Activated CD4-positive, alpha-beta T cell treated with anti-CD3 and anti-CD28 coated beads, Interleukin-2, amount 10 ng/mL, durations not matched to agents 7 days and 5 days (primary cell): Measurements from ENCODE around the gene TRAF3. TPM values are rescaled to one million over a fixed set of nuclear protein-coding genes. Genes with fewer than 3 reads are reported as not detected.

Experiments used
- CTCF ChIA-PET: fragments of 350-600 bp; sonication (Branson Sonifier 250); formaldehyde crosslinking; loops from one replicate; lab custom pipeline; 2021; ENCODE audit warnings: antibody characterized with exemption; lab: Charles Lee
- POLR2A ChIA-PET: fragments of 350-600 bp; sonication (Branson Sonifier 250); formaldehyde crosslinking; loops from one replicate; lab custom pipeline; 2021; ENCODE audit warnings: antibody characterized with exemption; lab: Charles Lee
- DNase-seq: peaks from one replicate; pipeline ENCODE4 v3.0.0-alpha.2; 2020
- H3K27ac Mint-ChIP-seq: one replicate; pipeline ENCODE4 v1.8.0; 2021; ENCODE audit warnings: mild to moderate bottlenecking, moderate library complexity, mixed read lengths
- H3K27me3 Mint-ChIP-seq: one replicate; pipeline ENCODE4 v1.8.0; 2021; ENCODE audit warnings: mixed read lengths
- H3K36me3 Mint-ChIP-seq: one replicate; pipeline ENCODE4 v1.8.0; 2021; ENCODE audit warnings: low read depth, mixed read lengths
- H3K4me1 Mint-ChIP-seq: one replicate; pipeline ENCODE4 v1.8.0; 2021; ENCODE audit warnings: mixed read lengths
- H3K4me3 Mint-ChIP-seq: one replicate; pipeline ENCODE4 v1.8.0; 2021; ENCODE audit warnings: mild to moderate bottlenecking, moderate library complexity, mixed read lengths
- H3K9me3 Mint-ChIP-seq: one replicate; pipeline ENCODE4 v1.8.0; 2021; ENCODE audit warnings: mixed read lengths
- total RNA-seq, 2 experiments: library from RNA; stranded (reverse); gene quantifications; one replicate each; pipeline ENCODE4 v1.2.3, GENCODE V29; 2021

TRAF3 gene
- total RNA-seq, 2 experiments from 2014 or later, result 38.9 to 40.2 TPM

DNA sequence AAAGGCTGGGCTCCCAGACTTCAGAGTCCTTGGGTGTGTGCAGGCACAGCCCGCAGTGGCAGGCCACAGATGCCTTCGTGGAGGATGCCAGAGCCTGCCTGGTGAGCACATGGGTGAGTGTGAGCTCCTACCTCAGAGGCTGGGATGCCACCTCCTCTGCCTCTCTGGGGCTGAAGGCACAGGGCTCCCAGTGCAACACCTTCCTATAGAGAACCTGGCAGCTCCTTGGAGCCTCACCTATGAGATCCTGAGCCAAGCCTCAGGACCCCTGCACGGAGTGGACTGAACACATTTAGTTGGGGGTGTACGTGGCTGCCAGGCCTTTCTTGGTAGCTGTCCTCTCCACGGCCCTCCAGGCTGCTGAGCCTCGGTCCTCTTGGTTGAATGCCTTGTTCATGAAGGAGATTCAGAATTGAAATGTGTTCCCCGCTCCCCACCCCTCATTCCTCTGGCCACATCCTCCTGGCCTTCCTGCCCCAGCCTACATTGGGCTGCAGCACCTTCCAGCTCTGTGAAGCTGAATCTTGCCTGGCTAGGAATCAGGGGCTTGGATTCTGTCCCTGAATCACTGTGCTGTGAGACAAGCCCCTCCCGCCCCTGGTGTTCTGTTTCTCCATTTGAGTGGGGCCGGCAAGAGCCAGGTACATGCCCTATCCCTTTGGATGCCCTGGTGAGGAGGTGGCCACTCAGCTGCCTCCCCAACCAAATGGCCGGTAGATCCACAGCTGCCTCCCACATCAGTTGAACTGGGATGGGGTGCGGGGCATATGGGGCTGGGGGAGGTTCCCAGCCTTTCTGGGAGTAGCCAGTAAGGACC lies 38.7 kb upstream of the TRAF3 start:
- Mint-ChIP-seq H3K4me1 (no peaks in the 10 kb centered on the region), H3K27me3 (no peaks in the 10 kb centered on the region), H3K27ac (no peak overlapping the region), H3K4me3 (no peak overlapping the region), H3K36me3 (peaks cover 3% of the 10 kb centered on the region), H3K9me3 (peaks cover 5% of the 10 kb centered on the region)
- no peak for DNase-seq
- ChIA-PET CTCF (interaction anchor here (0.7 kb wide), 1 partner anchor 10 kb away, joined by 3 read pairs; no protein-coding TSS in a partner anchor), POLR2A (no interaction called here)

DNA sequence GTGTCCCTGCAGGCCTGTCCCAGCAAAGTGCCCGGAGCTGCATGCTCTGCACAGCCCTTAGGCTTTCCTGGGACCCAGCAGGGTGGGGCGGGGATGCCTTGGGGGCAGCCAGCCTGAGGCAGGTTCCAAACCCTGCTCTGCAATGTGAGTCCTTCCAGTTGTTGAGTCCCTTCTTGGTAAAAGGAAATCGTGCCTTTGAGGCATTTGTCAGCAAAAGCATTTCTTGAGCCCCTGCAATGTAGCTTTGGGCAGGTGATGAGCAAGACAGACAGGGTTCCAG lies 38.1 kb upstream of the TRAF3 start:
- DNase-seq, result no peak
- no peak overlapping the region for H3K27ac Mint-ChIP-seq
- no peaks in the 10 kb centered on the region for H3K4me1 Mint-ChIP-seq
- H3K4me3 Mint-ChIP-seq, result no peak overlapping the region
- ChIA-PET POLR2A (no interaction called here), CTCF (interaction anchor here (0.7 kb wide), 1 partner anchor 10 kb away, joined by 3 read pairs; no protein-coding TSS in a partner anchor)
- H3K9me3 Mint-ChIP-seq, result peaks cover 5% of the 10 kb centered on the region
- peaks cover 3% of the 10 kb centered on the region for H3K36me3 Mint-ChIP-seq
- no peaks in the 10 kb centered on the region for H3K27me3 Mint-ChIP-seq

DNA sequence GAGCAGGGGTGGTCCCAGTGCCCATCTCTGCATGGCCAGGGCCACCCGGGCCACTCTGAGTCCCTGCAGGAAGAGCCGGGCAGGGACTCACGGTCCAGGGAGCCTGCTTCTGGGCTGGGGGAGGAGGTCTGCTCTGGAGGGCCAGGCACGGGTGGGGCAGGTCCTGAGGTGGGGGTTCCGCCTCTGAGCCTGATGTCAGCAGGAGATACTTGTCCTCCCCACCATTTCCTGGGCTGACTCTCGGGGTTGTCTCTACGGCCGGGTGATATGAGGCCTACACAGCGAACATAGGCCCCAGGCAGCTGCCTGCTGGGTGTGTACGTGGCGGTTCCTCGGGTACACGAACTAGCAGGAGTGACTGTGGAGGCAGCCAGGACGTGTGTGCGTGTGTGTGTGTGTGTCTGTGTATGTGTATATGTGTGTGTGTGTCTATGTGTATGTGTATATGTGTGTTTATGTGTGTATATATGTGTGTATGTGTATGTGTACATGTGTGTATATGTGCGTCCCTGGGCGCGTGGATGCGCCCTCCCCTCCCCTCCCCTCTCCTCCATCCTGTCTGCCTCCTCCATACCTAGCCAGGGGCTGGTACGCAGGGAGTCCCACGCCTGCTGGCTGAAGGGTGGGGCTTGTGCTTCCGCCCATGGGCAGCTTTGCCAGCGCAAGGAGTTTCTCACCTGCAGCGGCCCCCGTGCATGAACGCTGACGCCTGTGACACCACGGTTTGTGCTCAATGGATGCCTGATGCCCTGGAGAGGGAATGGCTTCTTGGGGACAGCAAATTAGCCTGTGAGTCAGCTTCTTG lies 30.4 kb upstream of the TRAF3 start:
- POLR2A ChIA-PET, result no interaction called here
- Mint-ChIP-seq H3K4me1 (no peaks in the 10 kb centered on the region), H3K27ac (no peak overlapping the region), H3K4me3 (no peak overlapping the region), H3K27me3 (no peaks in the 10 kb centered on the region), H3K9me3 (peaks cover 4% of the 10 kb centered on the region), H3K36me3 (peaks cover 3% of the 10 kb centered on the region)
- CTCF ChIA-PET, result no interaction called here
- DNase-seq, result no peak

DNA sequence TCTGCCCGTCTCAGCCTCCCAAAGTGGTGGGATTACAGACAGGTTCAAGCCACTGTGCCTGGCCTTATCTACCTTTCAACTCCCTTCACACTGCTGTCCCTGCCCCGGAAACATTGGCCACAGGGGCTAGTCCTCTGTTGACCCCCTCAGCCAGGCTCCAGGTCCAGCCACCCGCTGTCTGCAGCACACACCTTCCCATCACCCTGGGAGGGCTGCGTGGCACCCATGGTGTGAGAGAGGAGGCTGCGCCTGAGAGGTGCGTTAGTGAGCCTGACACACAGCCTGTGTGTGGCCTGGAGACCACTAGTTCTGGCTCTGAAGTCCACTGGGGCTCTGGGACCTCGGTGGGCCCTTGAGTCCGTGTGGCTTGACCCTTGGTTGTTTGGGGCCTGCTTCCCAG lies 28.4 kb upstream of the TRAF3 start:
- H3K36me3 Mint-ChIP-seq, result no peaks in the 10 kb centered on the region
- no peak overlapping the region for H3K4me3 Mint-ChIP-seq
- peak overlapping the region; percentile 62 for H3K27ac Mint-ChIP-seq
- ChIA-PET POLR2A (no interaction called here), CTCF (interaction anchor here (0.6 kb wide), 2 partner anchors 12 to 176 kb away, joined by 4 read pairs; no protein-coding TSS in a partner anchor)
- H3K9me3 Mint-ChIP-seq, result no peaks in the 10 kb centered on the region
- DNase-seq, result no peak
- H3K4me1 Mint-ChIP-seq, result no peaks in the 10 kb centered on the region
- no peaks in the 10 kb centered on the region for H3K27me3 Mint-ChIP-seq

DNA sequence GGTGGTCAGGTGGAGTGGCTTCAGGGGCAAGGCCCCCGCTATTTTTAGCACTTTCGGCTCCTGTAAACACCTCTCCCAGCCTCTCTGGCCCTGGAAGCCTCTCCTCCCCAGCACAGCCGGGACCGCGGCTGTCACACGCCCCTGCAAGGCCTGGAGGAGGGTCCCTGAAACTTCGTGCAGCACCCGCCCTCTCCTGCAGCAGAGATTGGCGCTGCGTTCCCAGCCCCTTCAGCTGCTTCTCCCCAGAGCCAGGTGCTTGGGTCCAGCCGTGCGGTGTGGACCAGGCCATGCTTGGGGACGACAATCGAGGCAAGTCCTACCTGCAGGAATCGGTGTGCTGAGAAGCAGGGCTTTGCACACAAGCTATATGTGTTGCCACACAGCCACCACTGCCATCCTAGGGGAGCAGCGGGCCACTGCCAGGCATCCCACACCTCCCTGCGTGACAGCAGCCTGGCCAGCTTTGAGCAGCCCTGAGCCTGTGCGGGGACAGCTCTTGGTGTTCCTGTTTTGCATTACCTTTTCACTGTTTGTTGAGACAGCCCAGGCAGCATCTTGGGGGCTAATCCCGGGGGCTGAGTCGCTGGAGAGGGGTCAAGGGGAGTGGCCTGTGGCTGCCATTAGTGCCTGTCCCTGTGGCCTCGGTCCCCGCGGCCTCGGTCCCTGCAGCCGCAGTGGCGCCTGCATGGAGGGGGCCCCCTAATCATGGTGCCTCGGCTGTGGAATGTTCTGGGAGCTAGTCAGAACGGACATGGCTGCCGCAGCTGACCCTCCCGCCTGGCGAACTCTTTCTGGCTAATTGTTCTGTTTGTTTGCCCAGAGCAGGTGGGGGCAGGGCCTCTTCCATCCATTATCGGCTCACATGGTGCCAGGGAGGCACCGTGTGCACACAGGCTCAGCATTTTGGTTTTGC lies 27.6 kb upstream of the TRAF3 start:
- Mint-ChIP-seq H3K4me1 (no peaks in the 10 kb centered on the region), H3K9me3 (no peaks in the 10 kb centered on the region), H3K27ac (no peak overlapping the region), H3K4me3 (no peak overlapping the region), H3K36me3 (no peaks in the 10 kb centered on the region), H3K27me3 (no peaks in the 10 kb centered on the region)
- ChIA-PET CTCF (no interaction called here), POLR2A (no interaction called here)
- DNase-seq, result no peak

DNA sequence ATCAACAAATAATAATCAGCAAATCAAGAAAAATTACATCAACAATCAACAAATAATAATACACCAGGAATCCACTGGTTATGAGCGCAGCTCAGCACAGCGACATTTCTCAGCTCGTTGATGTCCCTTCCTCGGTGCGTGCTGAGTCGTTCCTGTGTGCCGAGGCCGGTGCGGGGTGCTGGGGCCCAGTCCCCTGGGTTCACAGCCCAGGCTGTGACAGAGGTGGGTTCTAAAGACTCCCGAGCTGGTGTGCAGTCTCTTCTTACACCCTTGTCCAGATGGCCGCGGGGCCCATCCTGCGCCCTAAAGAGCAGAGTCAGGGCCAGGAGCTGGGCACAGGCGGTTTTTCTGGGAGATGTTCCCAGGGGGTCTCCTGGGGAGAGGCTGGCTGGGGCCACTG lies 26.9 kb upstream of the TRAF3 start:
- no peaks in the 10 kb centered on the region for H3K27me3 Mint-ChIP-seq
- DNase-seq, result no peak
- ChIA-PET CTCF (no interaction called here), POLR2A (no interaction called here)
- H3K4me1 Mint-ChIP-seq, result no peaks in the 10 kb centered on the region
- H3K4me3 Mint-ChIP-seq, result no peak overlapping the region
- H3K36me3 Mint-ChIP-seq, result no peaks in the 10 kb centered on the region
- H3K9me3 Mint-ChIP-seq, result no peaks in the 10 kb centered on the region
- no peak overlapping the region for H3K27ac Mint-ChIP-seq

DNA sequence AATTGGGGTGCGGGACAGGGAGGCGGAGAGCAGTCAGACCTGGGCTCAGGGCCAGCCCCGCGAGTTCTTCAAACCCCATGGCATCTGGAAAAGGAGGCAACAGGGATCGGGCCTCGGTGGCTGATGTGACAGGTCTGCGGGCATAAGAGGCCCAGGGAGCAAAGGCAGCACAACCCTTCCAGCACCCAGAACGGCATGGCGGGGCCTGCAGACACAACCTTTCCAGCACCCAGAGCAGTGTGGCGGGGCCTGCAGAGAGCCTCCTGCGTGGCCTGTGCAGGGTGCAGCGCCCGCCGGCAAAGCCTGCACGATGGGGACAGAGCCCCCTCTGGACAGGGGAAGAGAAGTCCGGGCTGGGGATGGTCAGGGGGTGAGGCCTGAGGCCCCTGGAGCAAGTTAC lies 26.2 kb upstream of the TRAF3 start:
- Mint-ChIP-seq H3K9me3 (no peaks in the 10 kb centered on the region), H3K36me3 (no peaks in the 10 kb centered on the region), H3K4me1 (no peaks in the 10 kb centered on the region), H3K4me3 (no peak overlapping the region), H3K27me3 (no peaks in the 10 kb centered on the region), H3K27ac (no peak overlapping the region)
- POLR2A ChIA-PET, result no interaction called here
- no peak for DNase-seq
- CTCF ChIA-PET, result interaction anchor here (0.6 to 1.0 kb wide), 2 partner anchors 56 to 99 kb away, joined by 3 read pairs; no protein-coding TSS in a partner anchor

DNA sequence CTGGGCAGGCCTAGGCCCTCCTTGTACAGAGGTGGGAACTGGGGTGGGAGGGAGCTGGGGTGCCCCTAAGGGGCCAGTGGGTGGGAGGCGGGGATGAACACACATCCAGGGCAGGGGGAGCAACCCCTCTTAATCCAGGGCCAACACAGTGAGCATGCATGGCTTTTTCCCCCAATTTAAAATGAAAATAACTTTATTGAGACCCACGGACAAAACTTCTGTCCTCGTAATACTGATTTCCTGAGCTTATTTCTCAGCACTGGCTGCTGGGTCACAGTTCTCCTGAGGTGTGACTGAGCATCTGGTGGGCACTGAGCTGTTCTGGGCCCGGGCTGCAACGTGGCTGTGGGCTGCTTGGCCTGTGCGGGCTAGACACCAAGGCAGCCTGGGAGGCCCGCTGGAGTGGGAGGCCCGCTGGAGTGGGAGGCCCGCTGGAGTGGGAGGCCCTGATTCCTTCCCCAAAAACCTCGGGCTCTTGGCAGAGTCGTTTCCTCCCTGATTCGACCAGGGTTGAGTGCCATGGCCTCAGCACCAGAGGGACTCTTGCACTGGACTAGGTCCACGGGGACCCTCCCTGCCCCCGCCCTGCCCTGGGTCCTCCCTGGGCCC lies 24.9 kb upstream of the TRAF3 start:
- ChIA-PET POLR2A (no interaction called here), CTCF (no interaction called here)
- H3K27me3 Mint-ChIP-seq, result no peaks in the 10 kb centered on the region
- no peaks in the 10 kb centered on the region for H3K4me1 Mint-ChIP-seq
- no peaks in the 10 kb centered on the region for H3K9me3 Mint-ChIP-seq
- no peak for DNase-seq
- no peak overlapping the region for H3K4me3 Mint-ChIP-seq
- no peaks in the 10 kb centered on the region for H3K36me3 Mint-ChIP-seq
- H3K27ac Mint-ChIP-seq, result no peak overlapping the region

DNA sequence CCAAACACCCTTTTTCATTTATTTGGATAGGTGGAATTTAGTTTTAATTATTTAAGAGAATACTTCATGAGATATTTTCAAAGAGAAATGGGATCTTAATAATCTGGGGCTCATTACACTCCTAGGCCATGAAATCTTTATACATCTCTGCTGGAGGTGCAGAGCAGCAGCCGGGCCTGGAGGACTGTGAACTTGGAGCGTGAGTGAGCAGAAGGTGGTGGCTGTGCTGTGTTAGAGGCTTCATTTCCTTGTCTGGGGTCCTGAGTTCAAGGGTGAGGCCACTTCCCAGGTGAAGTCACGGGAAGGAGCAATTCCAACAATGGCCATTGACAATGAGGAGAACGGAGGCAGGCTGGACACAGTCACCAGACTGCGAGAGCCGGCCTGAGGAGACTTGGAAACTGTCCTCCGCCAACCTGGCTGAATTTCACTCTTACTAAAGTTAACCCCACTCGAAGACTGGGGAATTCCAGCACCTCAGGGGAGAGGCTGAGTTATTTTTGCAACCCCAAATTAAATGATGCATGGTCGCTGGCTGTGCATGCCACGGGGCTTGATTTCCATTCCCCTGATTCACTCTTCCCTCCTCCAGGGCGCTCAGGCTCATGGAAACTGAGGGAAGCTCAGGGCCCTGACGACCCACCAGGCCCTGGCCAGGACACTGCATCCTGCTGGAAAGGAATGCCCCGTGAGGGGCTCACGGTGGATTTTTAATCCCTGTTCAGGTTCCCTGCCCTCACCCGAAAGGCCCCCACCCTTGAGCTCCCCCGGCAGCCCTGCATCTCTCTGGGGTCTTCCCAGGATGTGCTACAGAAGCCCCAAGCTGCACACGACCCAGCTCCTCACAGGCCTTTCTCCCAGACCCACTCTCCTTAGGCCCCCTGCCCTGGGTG lies 22.6 kb upstream of the TRAF3 start:
- ChIA-PET CTCF (no interaction called here), POLR2A (no interaction called here)
- DNase-seq, result no peak
- Mint-ChIP-seq H3K4me1 (no peaks in the 10 kb centered on the region), H3K27me3 (no peaks in the 10 kb centered on the region), H3K9me3 (no peaks in the 10 kb centered on the region), H3K27ac (no peak overlapping the region), H3K4me3 (no peak overlapping the region), H3K36me3 (no peaks in the 10 kb centered on the region)

DNA sequence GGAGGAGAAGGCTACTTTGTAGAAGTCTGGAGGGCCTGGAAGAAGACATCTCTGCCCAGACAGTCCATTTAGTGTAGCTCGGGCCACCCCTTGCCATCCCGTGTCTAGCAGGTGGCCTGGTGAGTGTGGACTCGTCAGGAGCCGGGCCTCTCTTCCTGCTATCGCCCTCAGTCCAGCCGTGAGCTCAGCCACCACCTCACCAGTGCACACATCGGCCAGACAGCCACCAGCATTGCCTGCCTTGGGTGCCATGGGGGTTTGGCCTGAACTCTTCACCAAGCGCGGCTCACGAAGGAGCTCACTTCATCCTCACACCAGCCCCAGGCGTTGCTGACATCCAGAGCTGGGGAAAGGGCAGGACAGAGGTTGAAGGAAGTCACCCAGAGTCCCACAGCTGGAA lies 19.6 kb upstream of the TRAF3 start:
- H3K4me1 Mint-ChIP-seq, result no peaks in the 10 kb centered on the region
- no peaks in the 10 kb centered on the region for H3K27me3 Mint-ChIP-seq
- POLR2A ChIA-PET, result no interaction called here
- H3K36me3 Mint-ChIP-seq, result no peaks in the 10 kb centered on the region
- DNase-seq, result no peak
- H3K27ac Mint-ChIP-seq, result no peak overlapping the region
- H3K4me3 Mint-ChIP-seq, result no peak overlapping the region
- H3K9me3 Mint-ChIP-seq, result no peaks in the 10 kb centered on the region
- CTCF ChIA-PET, result no interaction called here

DNA sequence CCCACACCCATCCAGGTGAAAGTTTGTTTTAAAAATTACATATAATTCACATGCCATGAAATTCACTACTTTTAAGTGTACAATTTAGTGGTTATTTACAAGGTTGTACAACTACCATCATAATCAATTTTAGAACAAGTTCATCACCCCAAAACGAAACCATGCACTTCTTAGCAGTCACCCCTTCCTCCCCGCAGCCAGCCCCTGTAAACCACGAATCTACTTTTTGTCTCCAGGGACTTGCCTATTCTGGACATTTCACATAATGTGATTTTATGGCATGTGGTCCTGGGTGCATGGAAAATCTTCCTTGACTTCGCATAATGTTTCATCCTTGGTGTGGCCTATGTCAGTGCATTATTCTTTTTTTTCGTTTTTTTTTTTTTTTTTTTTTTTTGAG lies 19.2 kb upstream of the TRAF3 start:
- no peak overlapping the region for H3K4me3 Mint-ChIP-seq
- no peaks in the 10 kb centered on the region for H3K36me3 Mint-ChIP-seq
- H3K9me3 Mint-ChIP-seq, result no peaks in the 10 kb centered on the region
- DNase-seq, result no peak
- H3K27ac Mint-ChIP-seq, result no peak overlapping the region
- POLR2A ChIA-PET, result no interaction called here
- CTCF ChIA-PET, result no interaction called here
- H3K4me1 Mint-ChIP-seq, result no peaks in the 10 kb centered on the region
- H3K27me3 Mint-ChIP-seq, result no peaks in the 10 kb centered on the region
